ENCODE measurements around the gene PNMT. TPM values are rescaled to one million over a fixed set of nuclear protein-coding genes. Genes with fewer than 3 reads are reported as not detected.

The PNMT gene
- polyA plus RNA-seq, 1 experiment: not detected

DNA sequence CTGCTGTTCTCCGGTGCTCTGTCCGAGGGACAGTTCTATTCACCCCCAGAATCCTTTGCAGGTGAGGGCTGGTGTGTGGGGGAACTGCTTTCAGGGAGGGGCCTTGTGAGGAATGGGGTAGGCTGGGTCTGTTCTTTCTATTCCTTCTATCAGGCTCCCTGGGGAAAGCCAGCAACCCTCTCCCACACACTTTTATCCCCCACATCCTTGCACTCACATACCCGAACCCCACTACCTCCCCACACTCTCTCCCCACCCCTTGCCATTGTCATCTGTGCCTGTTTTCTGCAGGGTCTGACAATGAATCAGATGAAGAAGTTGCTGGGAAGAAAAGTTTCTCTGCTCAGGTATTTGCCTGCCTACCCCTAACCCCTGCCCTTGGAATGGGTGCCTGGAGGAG, 9.5 kb upstream of the PNMT start:
- TF ChIP-seq, protein P1, sequence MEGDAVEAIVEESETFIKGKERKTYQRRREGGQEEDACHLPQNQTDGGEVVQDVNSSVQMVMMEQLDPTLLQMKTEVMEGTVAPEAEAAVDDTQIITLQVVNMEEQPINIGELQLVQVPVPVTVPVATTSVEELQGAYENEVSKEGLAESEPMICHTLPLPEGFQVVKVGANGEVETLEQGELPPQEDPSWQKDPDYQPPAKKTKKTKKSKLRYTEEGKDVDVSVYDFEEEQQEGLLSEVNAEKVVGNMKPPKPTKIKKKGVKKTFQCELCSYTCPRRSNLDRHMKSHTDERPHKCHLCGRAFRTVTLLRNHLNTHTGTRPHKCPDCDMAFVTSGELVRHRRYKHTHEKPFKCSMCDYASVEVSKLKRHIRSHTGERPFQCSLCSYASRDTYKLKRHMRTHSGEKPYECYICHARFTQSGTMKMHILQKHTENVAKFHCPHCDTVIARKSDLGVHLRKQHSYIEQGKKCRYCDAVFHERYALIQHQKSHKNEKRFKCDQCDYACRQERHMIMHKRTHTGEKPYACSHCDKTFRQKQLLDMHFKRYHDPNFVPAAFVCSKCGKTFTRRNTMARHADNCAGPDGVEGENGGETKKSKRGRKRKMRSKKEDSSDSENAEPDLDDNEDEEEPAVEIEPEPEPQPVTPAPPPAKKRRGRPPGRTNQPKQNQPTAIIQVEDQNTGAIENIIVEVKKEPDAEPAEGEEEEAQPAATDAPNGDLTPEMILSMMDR (IDR thresholded peaks at IDR 0.05; ENCODE audit: low read depth, low read length): no peak

DNA sequence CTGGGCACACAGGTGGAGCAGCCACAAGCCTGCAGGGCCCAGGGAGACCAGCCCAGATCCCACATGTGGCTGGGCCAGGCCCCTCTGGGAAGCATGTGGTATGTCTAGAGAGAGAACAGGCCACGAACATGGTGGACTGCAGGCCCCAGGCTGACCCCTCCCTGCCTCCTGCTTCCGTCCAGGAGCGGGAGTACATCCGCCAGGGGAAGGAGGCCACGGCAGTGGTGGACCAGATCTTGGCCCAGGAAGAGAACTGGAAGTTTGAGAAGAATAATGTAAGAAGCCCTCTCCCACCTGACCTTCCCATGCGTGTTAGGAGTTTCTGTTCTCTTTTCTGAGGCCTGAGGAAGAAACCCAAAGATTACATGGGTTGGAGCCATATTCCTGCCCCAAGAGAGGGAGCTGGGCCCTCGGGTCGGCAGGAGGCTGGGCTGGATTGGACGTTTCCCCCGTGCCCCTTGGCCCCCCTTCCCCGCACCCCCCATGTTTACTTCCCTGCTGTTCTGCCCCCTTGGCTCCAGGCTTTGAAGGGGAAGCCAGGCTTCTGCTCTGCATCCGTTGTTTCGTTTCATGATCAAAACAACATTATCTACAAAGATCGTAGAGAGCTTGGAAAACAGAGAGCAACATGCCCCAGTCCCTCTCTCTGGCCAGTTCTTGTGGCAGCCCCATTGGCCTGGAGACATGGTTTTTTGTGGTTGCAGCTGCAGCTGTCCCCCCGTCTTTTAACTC, 8.8 kb upstream of the PNMT start:
- CTCF ChIA-PET: interaction anchor here (0.9 kb wide), 1 partner anchor 38 kb away, joined by 5 read pairs; no protein-coding TSS in a partner anchor
- Histone ChIP-seq H3K27ac (ENCODE audit: low read depth, low read length) (no peak overlapping the region), H3K4me3 (ENCODE audit: low read depth, low read length) (no peak overlapping the region), H3K9me3 (ENCODE audit: control insufficient read depth, insufficient read depth, low read length) (no peaks in the 10 kb centered on the region; the same call in 1 of the 2 replicates), H3K27me3 (ENCODE audit: control insufficient read depth, insufficient read depth, low read length) (no peaks in the 10 kb centered on the region)
- DNase-seq (ENCODE audit: low read depth, low spot score): no peak
- TF ChIP-seq, protein P1 (IDR thresholded peaks at IDR 0.05; ENCODE audit: low read depth, low read length): no peak
- POLR2A ChIA-PET: no interaction called here

More for the DNA sequence above, 9.5 kb upstream of the PNMT start:
- no peak for DNase-seq (ENCODE audit: low read depth, low spot score)
- POLR2A ChIA-PET: no interaction called here
- Histone ChIP-seq H3K27me3 (ENCODE audit: control insufficient read depth, insufficient read depth, low read length) (no peaks in the 10 kb centered on the region), H3K27ac (ENCODE audit: low read depth, low read length) (no peak overlapping the region), H3K4me3 (ENCODE audit: low read depth, low read length) (no peak overlapping the region), H3K9me3 (ENCODE audit: control insufficient read depth, insufficient read depth, low read length) (no peaks in the 10 kb centered on the region; the same call in 1 of the 2 replicates)
- CTCF ChIA-PET: no interaction called here

DNA sequence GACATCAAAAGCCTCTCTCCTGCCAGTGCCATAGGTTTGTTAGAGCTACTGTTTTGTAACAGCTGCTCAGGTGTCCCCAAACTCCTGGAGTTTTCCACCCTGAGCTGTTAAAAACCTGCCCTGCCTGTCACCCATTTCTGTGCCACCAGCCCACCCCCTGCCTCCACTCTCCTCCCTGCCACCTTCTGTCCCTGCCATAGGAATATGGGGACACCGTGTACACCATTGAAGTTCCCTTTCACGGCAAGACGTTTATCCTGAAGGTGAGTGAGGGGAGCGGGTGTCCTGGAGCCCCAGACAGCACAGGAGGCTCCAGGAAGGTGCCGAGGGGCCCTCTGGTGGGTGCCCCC, 8.3 kb upstream of the PNMT start:
- H3K27me3 ChIP-seq (ENCODE audit: control insufficient read depth, insufficient read depth, low read length): no peaks in the 10 kb centered on the region
- DNase-seq (ENCODE audit: low read depth, low spot score): no peak
- no peak overlapping the region for H3K4me3 ChIP-seq (ENCODE audit: low read depth, low read length)
- ChIA-PET CTCF (interaction anchor here (0.9 kb wide), 1 partner anchor 38 kb away, joined by 5 read pairs; no protein-coding TSS in a partner anchor), POLR2A (no interaction called here)
- TF ChIP-seq, protein P1 (IDR thresholded peaks at IDR 0.05; ENCODE audit: low read depth, low read length): no peak
- no peak overlapping the region for H3K27ac ChIP-seq (ENCODE audit: low read depth, low read length)
- no peaks in the 10 kb centered on the region; the same call in 1 of the 2 replicates for H3K9me3 ChIP-seq (ENCODE audit: control insufficient read depth, insufficient read depth, low read length)

DNA sequence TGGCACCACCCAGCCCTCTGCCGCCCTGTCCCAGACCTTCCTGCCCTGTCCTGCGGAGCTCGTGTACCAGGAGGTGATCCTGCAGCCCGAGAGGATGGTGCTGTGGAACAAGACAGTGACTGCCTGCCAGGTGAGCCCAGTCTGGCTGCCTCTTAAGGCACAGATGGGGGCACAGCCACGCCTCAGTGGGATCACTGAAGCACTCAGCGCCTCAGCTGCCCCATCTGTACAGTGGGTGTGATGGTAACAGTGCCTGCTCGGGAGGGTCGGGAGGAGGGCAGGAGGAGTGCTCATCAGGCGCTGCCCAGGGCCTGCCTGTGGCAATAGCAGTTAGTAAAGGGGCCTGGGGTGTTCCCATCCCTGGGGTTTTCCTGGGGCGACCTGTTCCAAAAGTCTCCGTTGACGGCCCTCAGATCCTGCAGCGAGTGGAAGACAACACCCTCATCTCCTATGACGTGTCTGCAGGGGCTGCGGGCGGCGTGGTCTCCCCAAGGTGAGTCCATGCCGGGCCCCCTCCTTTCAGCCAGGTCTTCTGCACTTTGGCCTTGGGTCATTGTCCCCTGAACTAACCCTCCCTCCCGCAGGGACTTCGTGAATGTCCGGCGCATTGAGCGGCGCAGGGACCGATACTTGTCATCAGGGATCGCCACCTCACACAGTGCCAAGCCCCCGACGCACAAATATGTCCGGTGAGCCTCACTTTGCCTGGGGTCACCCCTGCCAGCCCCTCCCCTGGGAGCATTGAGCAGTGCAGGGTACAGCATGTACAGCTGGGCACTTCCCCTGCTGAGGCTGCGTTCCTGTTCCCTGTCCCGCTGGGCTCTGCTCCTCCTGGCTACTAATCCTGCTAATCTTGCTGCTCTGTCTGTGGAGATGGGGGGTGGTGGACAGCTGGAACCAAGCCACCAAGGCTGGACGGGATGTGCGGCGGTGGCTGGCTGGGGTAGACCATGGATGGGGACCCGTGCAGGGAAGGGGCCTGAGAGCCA, 7.6 kb upstream of the PNMT start:
- no peak overlapping the region for H3K27ac ChIP-seq (ENCODE audit: low read depth, low read length)
- H3K9me3 ChIP-seq (ENCODE audit: control insufficient read depth, insufficient read depth, low read length): no peaks in the 10 kb centered on the region; the same call in 1 of the 2 replicates
- TF ChIP-seq, protein P1 (IDR thresholded peaks at IDR 0.05; ENCODE audit: low read depth, low read length): no peak
- CTCF ChIA-PET: interaction anchor here (0.9 kb wide), 1 partner anchor 39 kb away, joined by 5 read pairs; no protein-coding TSS in a partner anchor
- peaks cover 2% of the 10 kb centered on the region for H3K27me3 ChIP-seq (ENCODE audit: control insufficient read depth, insufficient read depth, low read length)
- no peak overlapping the region for H3K4me3 ChIP-seq (ENCODE audit: low read depth, low read length)
- DNase-seq (ENCODE audit: low read depth, low spot score): no peak
- POLR2A ChIA-PET: interaction anchor here (0.6 kb wide), 1 partner anchor 11 kb away, joined by 4 read pairs; no protein-coding TSS in a partner anchor

Measured in AG04450 (cell line).